Mesodermal cell (in vitro differentiated cells): ENCODE measurements around the gene OPRL1.
"Not testable (repeated sequence)": the region's sequence is repeated elsewhere in the genome, so short reads cannot be mapped to it uniquely, and the experiment has no call there.

ENCODE experiments used
- H3K27ac ChIP-seq: 2 replicates; pipeline ENCODE4 v1.7.0; 2013; ENCODE audit warnings: mild to moderate bottlenecking, low read depth, low read length, moderate library complexity; ENCODE audit not compliant: severe bottlenecking
- H3K36me3 ChIP-seq: 2 replicates; pipeline ENCODE4 v1.7.1; 2013; ENCODE audit warnings: mild to moderate bottlenecking, low read length, moderate library complexity; ENCODE audit not compliant: control insufficient read depth, insufficient read depth
- H3K4me1 ChIP-seq: one replicate; pipeline ENCODE4 v1.7.1; 2013; ENCODE audit warnings: mild to moderate bottlenecking, low read length; ENCODE audit not compliant: insufficient read depth, control insufficient read depth, poor library complexity, severe bottlenecking
- H3K4me3 ChIP-seq: 2 replicates; pipeline ENCODE4 v1.7.0; 2013; ENCODE audit warnings: low read length, control low read depth, mild to moderate bottlenecking; ENCODE audit not compliant: insufficient read depth, poor library complexity, severe bottlenecking; ENCODE audit errors: extremely low read depth
- H3K9me3 ChIP-seq: 2 replicates; pipeline ENCODE4 v1.7.1; 2013; ENCODE audit warnings: mild to moderate bottlenecking, low read length, moderate library complexity; ENCODE audit not compliant: control insufficient read depth
- WGBS, 2 experiments: methylation state at CpG; one replicate each; pipeline ENCODE4 v1.1.5; 2013; ENCODE audit warnings: missing lambda C conversion rate in 2 of 2; ENCODE audit not compliant: insufficient coverage in 2 of 2; 5-methylcytosine and 5-hydroxymethylcytosine counted together

Gene OPRL1

DNA sequence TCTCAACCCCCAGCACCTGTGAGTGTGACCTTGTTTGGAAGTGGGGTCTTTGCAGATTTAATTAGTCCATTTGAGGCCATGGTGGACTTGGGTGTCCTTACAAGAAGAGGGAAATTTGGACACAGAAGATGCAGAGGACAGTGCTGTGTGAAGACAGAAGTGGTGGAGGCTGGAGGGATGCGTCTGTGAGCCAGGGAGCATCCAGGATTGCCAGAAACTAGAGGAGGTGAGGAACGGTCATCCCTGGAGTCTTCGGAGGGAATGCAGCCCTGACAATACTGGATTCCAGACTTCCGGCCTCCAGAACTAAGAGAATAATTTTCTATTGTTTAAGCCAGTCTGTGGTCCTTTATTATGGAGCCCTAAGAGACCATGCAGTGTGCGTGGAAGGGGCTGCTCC lies 50.4 kb downstream of the OPRL1 start:
- H3K4me3 ChIP-seq = no peak overlapping the region
- WGBS, 2 experiments = 83 to 85% methylated on average over 4 to 5 of the region's 5 CpGs
- no peaks in the 10 kb centered on the region for H3K36me3 ChIP-seq
- no peaks in the 10 kb centered on the region for H3K4me1 ChIP-seq
- no peak overlapping the region for H3K27ac ChIP-seq
- H3K9me3 ChIP-seq = no peaks in the 10 kb centered on the region

- H3K36me3 ChIP-seq = no peaks in the 10 kb centered on the region
- H3K4me1 ChIP-seq = no peaks in the 10 kb centered on the region
- H3K27ac ChIP-seq = no peak overlapping the region
- no peak overlapping the region for H3K4me3 ChIP-seq
- H3K9me3 ChIP-seq = no peaks in the 10 kb centered on the region
- 90 to 91% methylated on average over 7 to 10 of the region's 10 CpGs for WGBS, 2 experiments
These were observed 51.0 kb downstream of the OPRL1 start for GRCh38 chr20:64130876-64131275.

DNA sequence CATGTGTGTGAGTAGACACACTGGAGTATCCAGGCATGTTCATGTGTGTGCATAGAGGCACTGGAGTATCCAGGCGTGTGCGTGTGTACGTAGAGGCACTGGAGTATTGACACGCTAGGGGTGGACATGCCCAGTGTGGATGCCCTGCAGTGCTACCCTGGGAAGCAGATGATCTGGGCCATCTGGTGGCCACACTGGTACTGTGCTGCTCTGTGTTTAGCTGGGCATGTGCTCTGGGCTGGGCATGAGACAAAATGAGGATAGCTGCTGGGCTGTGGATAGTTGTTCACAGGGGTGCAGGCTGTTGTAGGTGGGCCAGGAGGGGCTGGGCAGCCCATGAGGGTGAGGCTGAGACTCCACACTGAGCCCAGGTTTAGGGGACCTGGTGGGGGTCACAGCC lies 51.5 kb downstream of the OPRL1 start:
- Histone ChIP-seq H3K9me3 (no peaks in the 10 kb centered on the region), H3K27ac (no peak overlapping the region), H3K4me1 (no peaks in the 10 kb centered on the region), H3K4me3 (no peak overlapping the region), H3K36me3 (no peaks in the 10 kb centered on the region)
- WGBS, 2 experiments = 87 to 91% methylated on average over 4 of the region's 4 CpGs

GRCh38 chr20:64133951-64134407 lies 54.1 kb downstream of the OPRL1 start:
- no peak overlapping the region for H3K4me3 ChIP-seq
- no peaks in the 10 kb centered on the region for H3K9me3 ChIP-seq
- H3K36me3 ChIP-seq = no peaks in the 10 kb centered on the region
- no peaks in the 10 kb centered on the region for H3K4me1 ChIP-seq
- no peak overlapping the region for H3K27ac ChIP-seq
- WGBS, 2 experiments = 78 to 84% methylated on average over 6 of the region's 8 CpGs

DNA sequence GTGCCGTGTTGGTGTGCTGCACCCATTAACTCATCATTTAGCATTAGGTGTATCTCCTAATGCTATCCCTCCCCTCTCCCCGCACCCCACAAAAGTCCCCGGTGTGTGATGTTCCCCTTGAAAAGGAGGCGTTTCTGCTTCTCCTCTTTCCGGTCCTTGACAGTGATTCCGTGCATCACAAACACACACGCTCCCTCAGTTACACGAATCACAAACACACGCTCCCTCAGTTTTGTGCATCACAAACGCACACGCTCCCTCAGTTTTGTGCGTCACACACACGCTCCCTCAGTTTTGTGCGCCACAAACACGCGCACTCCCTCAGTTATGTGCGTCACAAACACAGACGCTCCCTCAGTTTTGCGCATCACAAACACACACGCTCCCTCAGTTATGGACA lies 54.9 kb downstream of the OPRL1 start:
- H3K9me3 ChIP-seq, H3K27ac ChIP-seq, H3K4me1 ChIP-seq, H3K36me3 ChIP-seq, H3K4me3 ChIP-seq: not testable (repeated sequence)
- WGBS, 2 experiments = 89 to 92% methylated on average over 16 to 17 of the region's 20 CpGs

DNA sequence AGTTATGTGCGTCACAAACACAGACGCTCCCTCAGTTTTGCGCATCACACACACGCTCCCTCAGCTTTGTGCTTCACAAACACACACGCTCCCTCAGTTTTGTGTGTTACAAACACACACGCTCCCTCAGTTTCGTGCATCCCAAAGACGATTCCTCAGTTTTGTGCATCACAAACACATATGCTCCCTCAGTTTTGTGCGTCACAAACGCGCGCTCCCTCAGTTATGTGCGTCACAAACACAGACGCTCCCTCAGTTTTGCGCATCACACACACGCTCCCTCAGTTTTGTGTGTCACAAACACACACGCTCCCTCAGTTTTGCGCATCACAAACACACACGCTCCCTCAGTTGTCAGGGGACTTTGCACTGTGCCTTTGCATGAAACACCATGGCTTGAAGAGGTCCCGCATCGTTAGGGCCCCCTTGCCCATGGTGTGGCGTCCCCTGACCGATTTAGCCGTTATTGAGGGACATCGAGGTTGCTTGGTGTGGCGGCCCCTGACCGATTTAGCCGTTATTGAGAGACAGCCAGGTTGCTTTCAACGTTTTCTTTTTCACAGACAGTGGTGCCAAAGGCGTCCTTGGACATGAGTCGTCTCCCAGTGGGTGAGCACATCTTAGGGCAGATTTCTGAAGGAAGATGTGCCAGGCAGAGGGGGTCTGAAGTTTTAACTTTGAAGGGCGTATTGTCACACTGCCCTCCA lies 56.3 kb downstream of the OPRL1 start:
- Histone ChIP-seq H3K4me3 (no peak overlapping the region), H3K9me3 (no peaks in the 10 kb centered on the region), H3K27ac (no peak overlapping the region), H3K4me1 (no peaks in the 10 kb centered on the region), H3K36me3 (no peaks in the 10 kb centered on the region)
- WGBS, 2 experiments = 87 to 89% methylated on average over 27 to 32 of the region's 32 CpGs

GRCh38 chr20:64137598-64138031 lies 57.7 kb downstream of the OPRL1 start:
- WGBS, 2 experiments = 85 to 89% methylated on average over 4 to 5 of the region's 6 CpGs
- Histone ChIP-seq H3K27ac (no peak overlapping the region), H3K9me3 (no peaks in the 10 kb centered on the region)

DNA sequence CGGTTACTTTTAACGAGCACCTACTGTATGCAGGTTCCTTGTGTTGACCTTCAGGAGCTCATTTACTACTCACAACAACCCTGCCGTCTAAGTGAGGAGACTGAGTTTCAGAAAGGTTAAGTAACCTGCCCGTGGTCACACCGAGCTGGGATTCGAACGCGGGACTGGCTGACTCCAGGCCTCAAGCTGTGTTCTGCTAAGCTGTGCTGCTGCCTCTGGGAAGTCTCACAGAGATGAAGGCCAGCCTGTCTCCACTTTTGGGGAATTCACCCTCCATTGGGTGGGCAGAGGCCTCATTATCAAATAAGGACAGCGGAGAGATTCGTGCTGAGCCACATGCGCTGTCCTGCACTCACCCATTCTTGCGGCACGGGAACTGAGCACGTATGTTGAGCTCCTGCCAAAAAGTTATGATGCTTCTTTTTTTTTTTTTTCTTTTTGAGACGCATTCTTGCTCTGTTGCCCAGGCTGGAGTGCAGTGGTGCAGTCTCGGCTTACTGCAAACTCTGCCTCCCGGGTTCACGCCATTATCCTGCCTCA lies 58.5 kb downstream of the OPRL1 start:
- Histone ChIP-seq H3K9me3 (no peaks in the 10 kb centered on the region), H3K4me1 (no peaks in the 10 kb centered on the region), H3K4me3 (no peak overlapping the region), H3K27ac (no peak overlapping the region), H3K36me3 (no peaks in the 10 kb centered on the region)
- 91% methylated on average over 16 to 18 of the region's 18 CpGs for WGBS, 2 experiments

More at GRCh38 chr20:64137598-64138031, 57.7 kb downstream of the OPRL1 start:
- Histone ChIP-seq H3K36me3 (no peaks in the 10 kb centered on the region), H3K4me3 (no peak overlapping the region), H3K4me1 (no peaks in the 10 kb centered on the region)

GRCh38 chr20:64139199-64140060 lies 59.5 kb downstream of the OPRL1 start:
- no peak overlapping the region for H3K4me3 ChIP-seq
- no peak overlapping the region for H3K27ac ChIP-seq
- H3K4me1 ChIP-seq = no peaks in the 10 kb centered on the region
- no peaks in the 10 kb centered on the region for H3K36me3 ChIP-seq
- H3K9me3 ChIP-seq = no peaks in the 10 kb centered on the region
- WGBS, 2 experiments = 84 to 86% methylated on average over 17 to 18 of the region's 21 CpGs

GRCh38 chr20:64140061-64140931 lies 60.4 kb downstream of the OPRL1 start:
- Histone ChIP-seq H3K9me3 (peaks cover 4% of the 10 kb centered on the region), H3K27ac (no peak overlapping the region), H3K36me3 (no peaks in the 10 kb centered on the region), H3K4me3 (no peak overlapping the region), H3K4me1 (no peaks in the 10 kb centered on the region)
- WGBS, 2 experiments = 82 to 89% methylated on average over 9 to 12 of the region's 13 CpGs
